Tibial nerve (tissue), 4 donors: ENCODE data around the gene TXNDC12. TPM values are rescaled to one million over a fixed set of nuclear protein-coding genes. Genes with fewer than 3 reads are reported as not detected.

Source experiments
- DNase-seq, 2 donors: peaks; one replicate each; pipeline ENCODE4 v3.0.0-alpha.2; 2019; ENCODE audit warnings: low spot score in 2 of 2
- H3K27ac ChIP-seq, 4 donors: fragments of 200-600 bp; sonication (generic) in 3 of 4; one replicate each; pipeline ENCODE4 v1.5.1; 2017 to 2019; ENCODE audit warnings: mild to moderate bottlenecking in 1 of 4
- H3K27me3 ChIP-seq, 2 donors: fragments of 200-600 bp; sonication (generic) in 1 of 2; one replicate each; pipeline versions ENCODE4 v1.5.1 to v1.6.0; 2017 to 2019
- H3K36me3 ChIP-seq, 3 donors: fragments of 200-600 bp; sonication (generic); one replicate each; pipeline ENCODE4 v1.5.1; 2018 to 2019
- H3K4me1 ChIP-seq, 4 donors: fragments of 200-600 bp; sonication (generic) in 3 of 4; one replicate each; pipeline ENCODE4 v1.5.1; 2017 to 2019
- H3K4me3 ChIP-seq, 4 donors: fragments of 200-600 bp; sonication (generic) in 3 of 4; one replicate each; pipeline ENCODE4 v1.5.1; 2017 to 2019; ENCODE audit warnings: mild to moderate bottlenecking in 1 of 4, moderate library complexity in 1 of 4
- H3K9me3 ChIP-seq, 4 donors: fragments of 200-600 bp; sonication (generic) in 3 of 4; one replicate each; pipeline ENCODE4 v1.5.1; 2017 to 2019
- CTCF ChIP-seq, 5 experiments: fragments of 200-600 bp in 3 of 5; fragments of 450-650 bp in 2 of 5; sonication (generic) in 3 of 5; IDR thresholded peaks; one replicate each; pipeline ENCODE4 v1.5.1; 2016 to 2019; ENCODE audit warnings: antibody characterized with exemption in 5 of 5, mild to moderate bottlenecking in 3 of 5, moderate library complexity in 2 of 5
- EP300 ChIP-seq, 2 donors: sonication (generic); formaldehyde crosslinking; IDR thresholded peaks; one replicate each; pipeline ENCODE4 v1.6.1; 2017; ENCODE audit warnings: antibody characterized with exemption in 2 of 2, mild to moderate bottlenecking in 1 of 2
- POLR2A ChIP-seq, 2 donors: fragments of 450-650 bp; IDR thresholded peaks; one replicate each; pipeline ENCODE4 v1.6.1; 2017; ENCODE audit warnings: antibody characterized with exemption in 2 of 2, mild to moderate bottlenecking in 2 of 2, moderate library complexity in 2 of 2
- WGBS, 2 donors: methylation state at CpG; one replicate each; pipeline ENCODE4 v1.1.5; 2018; 5-methylcytosine and 5-hydroxymethylcytosine counted together
- total RNA-seq, 4 donors: library from RNA; depleted of rRNA; stranded (reverse); fragments of >200 nt; gene quantifications; one replicate each; pipeline ENCODE4 v1.1.0, GENCODE V29; 2016

The TXNDC12 gene
- total RNA-seq, 4 donors from 2014 or later: 32.7 to 65.6 (median 37.4) TPM

- H3K4me1 ChIP-seq: peaks cover 0 to 39% (median 28%) of the 10 kb centered on the region in 4 donors
- no peaks in the 10 kb centered on the region for H3K9me3 ChIP-seq
- no peaks in the 10 kb centered on the region for H3K27me3 ChIP-seq
- H3K4me3 ChIP-seq: no peak overlapping the region
- no peak overlapping the region for H3K27ac ChIP-seq
- DNase-seq: no peak
- peaks cover 2 to 60% (median 12%) of the 10 kb centered on the region in 3 donors for H3K36me3 ChIP-seq
- 93 to 98% methylated on average over 4 of the region's 4 CpGs for WGBS, 2 donors
- TF ChIP-seq EP300 (IDR thresholded peaks at IDR 0.05) (no peak), POLR2A (IDR thresholded peaks at IDR 0.05) (no peak), CTCF (IDR thresholded peaks at IDR 0.05) (no peak)
Measured at GRCh38 chr1:52060822-52061221, 5.8 kb upstream of the TXNDC12 start.

GRCh38 chr1:52059888-52060287 lies 4.9 kb upstream of the TXNDC12 start:
- 94 to 96% methylated on average over 1 of the region's 1 CpG for WGBS, 2 donors
- no peak for TF ChIP-seq CTCF (IDR thresholded peaks at IDR 0.05)
- TF ChIP-seq POLR2A (IDR thresholded peaks at IDR 0.05): no peak
- no peak for TF ChIP-seq EP300 (IDR thresholded peaks at IDR 0.05)
- Histone ChIP-seq H3K4me1 (peaks cover 0 to 39% (median 28%) of the 10 kb centered on the region in 4 donors), H3K9me3 (no peaks in the 10 kb centered on the region), H3K36me3 (peaks cover 2 to 50% (median 12%) of the 10 kb centered on the region in 3 donors), H3K27me3 (no peaks in the 10 kb centered on the region), H3K27ac (no peak overlapping the region), H3K4me3 (no peak overlapping the region)
- DNase-seq: no peak

- TF ChIP-seq CTCF (IDR thresholded peaks at IDR 0.05): no peak
- no peak for TF ChIP-seq EP300 (IDR thresholded peaks at IDR 0.05)
- TF ChIP-seq POLR2A (IDR thresholded peaks at IDR 0.05): no peak
- H3K27me3 ChIP-seq: no peaks in the 10 kb centered on the region
- no peak overlapping the region for H3K4me3 ChIP-seq
- H3K9me3 ChIP-seq: no peaks in the 10 kb centered on the region
- H3K4me1 ChIP-seq: peaks cover 0 to 43% (median 28%) of the 10 kb centered on the region in 4 donors
- DNase-seq: no peak
- peaks cover 2 to 45% (median 12%) of the 10 kb centered on the region in 3 donors for H3K36me3 ChIP-seq
- peak overlapping the region in 1 of 4 donors; percentile 46 for H3K27ac ChIP-seq
Measured at GRCh38 chr1:52059321-52059720, 4.3 kb upstream of the TXNDC12 start.

- 71 to 89% methylated on average over 1 of the region's 1 CpG for WGBS, 2 donors
- Histone ChIP-seq H3K9me3 (no peaks in the 10 kb centered on the region), H3K4me1 (peaks cover 0 to 57% (median 32%) of the 10 kb centered on the region in 4 donors), H3K27ac (peak overlapping the region in 1 of 4 donors; percentile 98), H3K36me3 (peaks cover 2 to 31% (median 12%) of the 10 kb centered on the region in 3 donors), H3K27me3 (no peaks in the 10 kb centered on the region), H3K4me3 (no peak overlapping the region)
- TF ChIP-seq CTCF (IDR thresholded peaks at IDR 0.05): no peak
- no peak for DNase-seq
Measured at GRCh38 chr1:52057876-52058415, 3.0 kb upstream of the TXNDC12 start.

GRCh38 chr1:52057255-52057654 lies 2.3 kb upstream of the TXNDC12 start:
- H3K36me3 ChIP-seq: peaks cover 0 to 29% (median 12%) of the 10 kb centered on the region in 3 donors
- H3K9me3 ChIP-seq: no peaks in the 10 kb centered on the region
- DNase-seq: no peak
- TF ChIP-seq EP300 (IDR thresholded peaks at IDR 0.05) (no peak), POLR2A (IDR thresholded peaks at IDR 0.05) (no peak), CTCF (IDR thresholded peaks at IDR 0.05) (no peak)
- WGBS, 2 donors: 4 to 10% methylated on average over 1 of the region's 1 CpG
- peak overlapping the region in 3 of 4 donors; percentile 91 to 98 (median 94) for H3K27ac ChIP-seq
- peaks cover 0 to 57% (median 32%) of the 10 kb centered on the region in 4 donors for H3K4me1 ChIP-seq
- peak overlapping the region; percentile 70 to 93 (median 82) for H3K4me3 ChIP-seq
- H3K27me3 ChIP-seq: no peaks in the 10 kb centered on the region
